Activated CD8-positive, alpha-beta memory T cell treated with anti-CD3 and anti-CD28 coated beads, Interleukin-2, amount 50 U/mL, for 24 hours (primary cell): ENCODE data around the gene WRNIP1.

Source experiments
- DNase-seq: peaks from one replicate; pipeline ENCODE4 v3.0.0-alpha.2; 2020; ENCODE audit errors: extremely low read depth

The WRNIP1 gene

GRCh38 chr6:2740581-2740980, 24.6 kb upstream of the WRNIP1 start:
- DNase-seq, result no peak

GRCh38 chr6:2741756-2742155, 23.4 kb upstream of the WRNIP1 start:
- DNase-seq, result no peak

- DNase-seq, result no peak
Observed at GRCh38 chr6:2743280-2744208, 21.6 kb upstream of the WRNIP1 start.

- no peak for DNase-seq
Observed at GRCh38 chr6:2744209-2744771, 20.9 kb upstream of the WRNIP1 start.

GRCh38 chr6:2744778-2745177, 20.4 kb upstream of the WRNIP1 start:
- DNase-seq, result no peak

- no peak for DNase-seq
Observed at GRCh38 chr6:2745246-2745645, 19.9 kb upstream of the WRNIP1 start.

GRCh38 chr6:2746557-2747061, 18.6 kb upstream of the WRNIP1 start:
- DNase-seq, result no peak

GRCh38 chr6:2748183-2748582, 17.0 kb upstream of the WRNIP1 start:
- DNase-seq, result no peak

GRCh38 chr6:2749969-2750600, 15.1 kb upstream of the WRNIP1 start:
- peak; percentile 27 for DNase-seq

- DNase-seq, result no peak
Observed at GRCh38 chr6:2750832-2751231, 14.4 kb upstream of the WRNIP1 start, which contains the start of gene MYLK4. TSS of gene MYLK4 (minus strand) at chr6:2750922. CDS start at chr6:2749294, 1,628 bp downstream.

GRCh38 chr6:2751871-2752270, 13.3 kb upstream of the WRNIP1 start:
- no peak for DNase-seq

- no peak for DNase-seq
Observed at GRCh38 chr6:2752477-2753109, 12.6 kb upstream of the WRNIP1 start.

- DNase-seq, result no peak
Observed at GRCh38 chr6:2753110-2753489, 12.1 kb upstream of the WRNIP1 start.

GRCh38 chr6:2753743-2754142, 11.4 kb upstream of the WRNIP1 start:
- no peak for DNase-seq

GRCh38 chr6:2754393-2754792, 10.8 kb upstream of the WRNIP1 start:
- DNase-seq, result no peak

- DNase-seq, result no peak
Observed at GRCh38 chr6:2754911-2755310, 10.3 kb upstream of the WRNIP1 start.

GRCh38 chr6:2755456-2755855, 9.7 kb upstream of the WRNIP1 start:
- DNase-seq, result no peak

- no peak for DNase-seq
Observed at GRCh38 chr6:2756241-2756640, 9.0 kb upstream of the WRNIP1 start.

GRCh38 chr6:2756687-2757224, 8.4 kb upstream of the WRNIP1 start:
- DNase-seq, result no peak

GRCh38 chr6:2758980-2759379, 6.2 kb upstream of the WRNIP1 start:
- no peak for DNase-seq

GRCh38 chr6:2760882-2761842, 4.0 kb upstream of the WRNIP1 start:
- no peak for DNase-seq
